HL-60/S4 treated with retinoic acid at 250 ng/mL for 4 days and 3 days (cell line): ENCODE results near the gene CHIA.

Source experiments
- in situ Hi-C: fragments of 300-500 bp; cut with MboI; formaldehyde crosslinking; loops from 2 replicates; pipeline ENCODE4 v1.7.0; 2022; ENCODE audit warnings: low sequenced_read_pairs

Gene CHIA

GRCh38 chr1:111361761-111362160 lies 71.1 kb downstream of the CHIA start:
- in situ Hi-C loops, result no loop called here

DNA sequence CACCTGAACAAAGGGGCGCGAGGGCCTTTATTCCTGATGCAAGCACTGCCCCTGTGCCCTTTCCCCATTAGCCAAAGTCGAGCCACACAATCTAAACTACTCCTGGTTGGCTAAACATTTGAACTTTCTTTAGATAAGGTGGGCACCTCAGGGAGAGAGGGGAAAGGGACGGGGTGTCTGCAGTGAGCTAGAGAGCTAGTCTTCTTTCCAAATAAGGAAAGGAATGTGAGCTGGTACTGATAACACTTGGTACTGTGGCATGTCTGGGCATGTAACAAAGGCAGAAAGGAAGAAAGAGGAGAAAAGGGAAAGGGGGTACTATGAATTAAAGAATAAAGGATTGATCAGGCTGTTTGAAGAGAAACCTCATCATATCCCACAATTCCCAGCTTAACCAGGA lies 74.0 kb downstream of the CHIA start:
- in situ Hi-C loops, result no loop called here

- in situ Hi-C loops, result no loop called here
Measured at GRCh38 chr1:111366256-111366655, 75.6 kb downstream of the CHIA start.

DNA sequence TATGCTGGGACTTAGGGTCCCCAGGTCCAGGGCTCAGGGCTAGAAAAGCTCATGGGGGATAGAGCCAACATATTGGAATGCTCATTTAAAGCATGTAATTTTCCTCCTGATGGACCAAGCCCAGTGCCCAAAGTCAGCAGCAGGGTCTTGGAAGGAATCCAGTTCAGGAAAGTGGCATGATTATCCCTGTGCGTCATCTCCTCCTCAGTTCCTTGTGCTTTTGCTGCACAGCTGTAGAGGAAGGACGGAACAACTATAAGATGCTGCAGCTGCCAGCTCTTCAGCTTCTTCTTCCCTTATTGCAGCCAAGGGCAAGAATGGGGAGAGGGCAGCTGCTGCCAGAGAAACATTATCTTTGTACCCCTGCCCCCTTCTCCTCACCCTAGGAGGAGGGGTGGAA lies 78.5 kb downstream of the CHIA start:
- in situ Hi-C loops, result no loop called here

DNA sequence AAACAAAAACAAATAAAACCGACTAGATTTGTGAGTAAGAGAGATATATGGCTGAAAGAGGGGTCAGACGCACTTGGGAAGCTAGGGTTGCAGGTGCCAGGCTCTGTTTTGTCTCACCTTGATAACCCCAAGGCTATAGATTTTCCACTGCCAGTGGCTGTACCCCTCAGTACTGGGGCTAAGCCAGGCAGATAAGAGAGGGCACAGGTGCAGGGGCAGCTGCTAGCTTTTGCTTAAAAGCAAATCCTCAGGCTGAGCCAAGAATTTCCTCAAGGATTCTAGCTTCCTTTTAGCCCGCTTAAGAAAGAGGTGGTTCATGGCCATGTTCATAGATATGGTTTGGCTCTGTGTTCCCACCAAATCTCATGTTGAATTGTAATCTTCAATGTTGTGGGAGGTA lies 79.0 kb downstream of the CHIA start:
- in situ Hi-C loops, result no loop called here
